ENCODE data around the gene CDH23. TPM values are rescaled to one million over a fixed set of nuclear protein-coding genes. Genes with fewer than 3 reads are reported as not detected.

Gene CDH23
- total and polyA plus RNA-seq, 2 of the 8 experiments (the other 6 are each of a cell fraction or from before 2014, with no cell fraction given) = 1.9 to 4.9 TPM

DNA sequence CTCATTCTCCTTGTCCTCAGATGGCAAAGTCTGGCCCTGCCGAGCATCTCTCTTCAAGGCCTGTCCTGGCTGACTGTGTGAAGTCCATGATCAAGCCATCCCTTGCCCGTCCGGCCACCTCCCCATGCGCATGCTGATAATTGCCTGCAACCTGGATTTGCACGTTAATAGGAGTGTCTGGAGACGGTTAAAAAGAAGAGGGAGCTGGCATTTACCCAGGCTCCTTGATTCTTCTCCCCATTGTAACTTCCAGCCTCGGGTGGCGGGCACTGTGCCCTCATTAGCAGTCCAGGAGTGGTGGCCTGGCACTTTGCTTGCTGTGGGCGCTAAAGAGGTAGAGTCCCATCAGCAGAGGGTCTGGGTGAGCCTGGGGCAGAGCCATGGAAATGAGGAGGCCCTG is 165.5 kb downstream of the CDH23 start:
- Histone ChIP-seq H4K91ac (replicated peaks; ENCODE audit: insufficient read length, low read length) (no peak overlapping the region), H2AK5ac (ENCODE audit: low read depth, low read length) (no peak overlapping the region), H3K79me2 (ENCODE audit: control insufficient read depth in 1 of 2, insufficient read depth in 2 of 2, low read length in 2 of 2) (no peaks in the 10 kb centered on the region), H3K56ac (replicated peaks; ENCODE audit: insufficient read length, low read depth, low read length) (no peak overlapping the region), H3K4me3 (ENCODE audit: extremely low read depth in 1 of 4, insufficient read depth in 2 of 4, low read depth in 3 of 4, low read length in 4 of 4) (no peak overlapping the region), H4K5ac (ENCODE audit: insufficient read length, low read depth, low read length) (no peak overlapping the region), H2BK15ac (ENCODE audit: low read length) (no peak overlapping the region), H2BK20ac (ENCODE audit: low read length) (no peak overlapping the region; the same call in 1 of the 2 replicates), H2BK5ac (ENCODE audit: low read depth, low read length) (no peak overlapping the region), H3K27me3 (replicated peaks in 1 of 4; ENCODE audit: control insufficient read depth in 3 of 4, extremely low read depth in 1 of 4, insufficient read depth in 3 of 4, low read length in 3 of 4) (0 out of 7 replicates have a peak, but pooled peaks cover 0 to 2% (median 0%) of the 10 kb centered on the region in 4 experiments), H3K79me1 (ENCODE audit: low read depth, low read length) (no peaks in the 10 kb centered on the region), H3K18ac (ENCODE audit: extremely low read depth, low read length) (peak overlapping the region; percentile 48), H3K9me3 (ENCODE audit: insufficient read depth in 2 of 2, low read depth in 1 of 2, low read length in 1 of 2) (no peaks in the 10 kb centered on the region), H3K4me2 (ENCODE audit: insufficient read depth in 1 of 2, low read depth in 2 of 2, low read length in 2 of 2) (no peak overlapping the region), H4K20me1 (replicated peaks in 1 of 2; ENCODE audit: control insufficient read depth in 1 of 2, insufficient read depth in 2 of 2, low read length in 2 of 2) (no peaks in the 10 kb centered on the region), H3K4me1 (replicated peaks in 1 of 4; ENCODE audit: control insufficient read depth in 3 of 4, insufficient read depth in 4 of 4, low read length in 3 of 4) (peaks cover 2 to 14% (median 10%) of the 10 kb centered on the region in 4 experiments), H3K4ac (replicated peaks; ENCODE audit: insufficient read length, low read depth, low read length) (no peak overlapping the region), H2BK120ac (replicated peaks; ENCODE audit: low read depth, low read length) (no peak overlapping the region), H4K8ac (ENCODE audit: extremely low read depth, insufficient read depth, low read length) (no peak overlapping the region), H3K23ac (ENCODE audit: insufficient read length) (no peak overlapping the region), H3K9ac (replicated peaks in 1 of 4; ENCODE audit: extremely low read depth in 1 of 4, low read depth in 3 of 4, low read length in 3 of 4) (no peak overlapping the region), H3K27ac (ENCODE audit: low read depth, low read length) (no peak overlapping the region), H3K36me3 (ENCODE audit: control insufficient read depth in 2 of 4, insufficient read depth in 4 of 4, low read length in 3 of 4) (no peaks in the 10 kb centered on the region), H2BK12ac (ENCODE audit: low read depth, low read length) (no peak overlapping the region), H2AFZ (ENCODE audit: low read length) (no peak overlapping the region), H3K14ac (ENCODE audit: insufficient read length) (no peak overlapping the region), H3K23me2 (ENCODE audit: low read depth, low read length) (no peaks in the 10 kb centered on the region)
- FAIRE-seq (no peak), DNase-seq (ENCODE audit: low read depth in 1 of 2, low spot score in 2 of 2) (no peak)
- 94% methylated on average over 9 of the region's 9 CpGs; no CpG with 5 or more reads in 1 of the 2 experiments for WGBS, 2 experiments (ENCODE audit: extremely low coverage in 1 of 2, insufficient coverage in 1 of 2, insufficient read length in 1 of 2, insufficient replicate concordance in 2 of 2, low coverage in 1 of 2, low lambda C conversion rate in 2 of 2, missing lambda C conversion rate in 1 of 2)
- ChIA-PET POLR2A (ENCODE audit: partially characterized antibody) (no interaction called here), CTCF (ENCODE audit: partially characterized antibody) (interaction anchor here (0.6 to 15.1 kb wide), 4 partner anchors 6 to 658 kb away, joined by 3 to 168 read pairs (median 91); no protein-coding TSS in a partner anchor)
- no peak for TF ChIP-seq CBX8 (IDR thresholded peaks at IDR 0.05; ENCODE audit: borderline replicate concordance, low read depth, low read length)
- TF ChIP-seq TAF7 (optimal IDR thresholded peaks at IDR 0.05; ENCODE audit: borderline replicate concordance, low read depth, low read length) = no peak
- no peak for TF ChIP-seq SIX5 (IDR thresholded peaks at IDR 0.05; ENCODE audit: low read depth, low read length)
- TF ChIP-seq, protein P1, sequence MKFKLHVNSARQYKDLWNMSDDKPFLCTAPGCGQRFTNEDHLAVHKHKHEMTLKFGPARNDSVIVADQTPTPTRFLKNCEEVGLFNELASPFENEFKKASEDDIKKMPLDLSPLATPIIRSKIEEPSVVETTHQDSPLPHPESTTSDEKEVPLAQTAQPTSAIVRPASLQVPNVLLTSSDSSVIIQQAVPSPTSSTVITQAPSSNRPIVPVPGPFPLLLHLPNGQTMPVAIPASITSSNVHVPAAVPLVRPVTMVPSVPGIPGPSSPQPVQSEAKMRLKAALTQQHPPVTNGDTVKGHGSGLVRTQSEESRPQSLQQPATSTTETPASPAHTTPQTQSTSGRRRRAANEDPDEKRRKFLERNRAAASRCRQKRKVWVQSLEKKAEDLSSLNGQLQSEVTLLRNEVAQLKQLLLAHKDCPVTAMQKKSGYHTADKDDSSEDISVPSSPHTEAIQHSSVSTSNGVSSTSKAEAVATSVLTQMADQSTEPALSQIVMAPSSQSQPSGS (IDR thresholded peaks at IDR 0.05; ENCODE audit: low read length) = no peak
- TF ChIP-seq KDM1A (IDR thresholded peaks at IDR 0.05; ENCODE audit: borderline replicate concordance, low read length) = no peak
- no peak for TF ChIP-seq POLR2A (IDR thresholded peaks at IDR 0.05; ENCODE audit: control extremely low read depth in 1 of 2, low read depth in 2 of 2, low read length in 2 of 2)
- no peak for TF ChIP-seq SRF (IDR thresholded peaks at IDR 0.05; ENCODE audit: low read depth, low read length)
- no peak for TF ChIP-seq NANOG (IDR thresholded peaks at IDR 0.05; ENCODE audit: insufficient read depth, low read depth, low read length, poor library complexity, severe bottlenecking)
- no peak for TF ChIP-seq CHD1 (IDR thresholded peaks at IDR 0.05; ENCODE audit: low read depth, low read length)
- TF ChIP-seq ASH2L (IDR thresholded peaks at IDR 0.05; ENCODE audit: low read length) = no peak
- TF ChIP-seq, protein P2, sequence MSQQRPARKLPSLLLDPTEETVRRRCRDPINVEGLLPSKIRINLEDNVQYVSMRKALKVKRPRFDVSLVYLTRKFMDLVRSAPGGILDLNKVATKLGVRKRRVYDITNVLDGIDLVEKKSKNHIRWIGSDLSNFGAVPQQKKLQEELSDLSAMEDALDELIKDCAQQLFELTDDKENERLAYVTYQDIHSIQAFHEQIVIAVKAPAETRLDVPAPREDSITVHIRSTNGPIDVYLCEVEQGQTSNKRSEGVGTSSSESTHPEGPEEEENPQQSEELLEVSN (IDR thresholded peaks at IDR 0.05) = no peak
- no peak for TF ChIP-seq RBBP5 (IDR thresholded peaks at IDR 0.05; ENCODE audit: borderline replicate concordance, low read depth, low read length)
- no peak for TF ChIP-seq TCF12 (IDR thresholded peaks at IDR 0.05; ENCODE audit: low read depth, low read length)
